Measurements from ENCODE around the gene IRF9.
"Not testable (repeated sequence)": the region's sequence is repeated elsewhere in the genome, so short reads cannot be mapped to it uniquely, and the experiment has no call there.

Gene IRF9

DNA sequence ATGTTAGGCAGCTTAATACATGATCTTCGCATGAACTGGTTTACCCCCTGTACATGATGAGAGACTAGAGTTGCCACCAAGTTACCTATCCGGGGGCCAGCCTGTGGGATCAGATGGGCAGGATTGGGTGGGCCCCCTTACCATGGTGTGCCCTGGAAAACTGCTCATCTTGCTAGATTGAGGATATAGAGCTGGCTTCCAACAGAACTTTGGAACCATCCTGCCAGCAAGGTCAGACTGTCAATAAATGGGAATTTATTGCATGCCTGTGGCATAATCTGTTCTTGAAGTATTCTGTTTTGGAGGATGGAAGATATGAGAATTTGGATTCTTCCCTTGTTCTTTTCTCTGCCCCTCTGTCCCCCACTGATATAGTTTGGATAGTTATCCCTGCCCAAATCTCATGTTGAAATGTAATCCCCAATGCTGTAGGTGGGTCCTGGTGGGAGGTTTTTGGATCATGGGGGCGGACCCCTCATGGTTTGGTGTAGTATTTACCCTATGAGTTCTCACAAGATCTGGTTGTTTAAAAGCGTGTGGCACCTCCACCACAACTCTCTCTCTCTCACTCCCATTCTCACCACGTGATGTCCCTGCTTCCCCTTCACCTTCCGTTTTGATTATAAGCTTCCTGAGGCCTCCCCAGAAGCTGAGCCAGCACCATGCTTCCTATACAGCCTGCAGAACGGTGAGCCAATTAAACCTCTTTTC, 37.9 kb downstream of the IRF9 start:
- no peak for DNase-seq (ENCODE audit: low read depth in 2 of 2)
- TF ChIP-seq, protein P1, sequence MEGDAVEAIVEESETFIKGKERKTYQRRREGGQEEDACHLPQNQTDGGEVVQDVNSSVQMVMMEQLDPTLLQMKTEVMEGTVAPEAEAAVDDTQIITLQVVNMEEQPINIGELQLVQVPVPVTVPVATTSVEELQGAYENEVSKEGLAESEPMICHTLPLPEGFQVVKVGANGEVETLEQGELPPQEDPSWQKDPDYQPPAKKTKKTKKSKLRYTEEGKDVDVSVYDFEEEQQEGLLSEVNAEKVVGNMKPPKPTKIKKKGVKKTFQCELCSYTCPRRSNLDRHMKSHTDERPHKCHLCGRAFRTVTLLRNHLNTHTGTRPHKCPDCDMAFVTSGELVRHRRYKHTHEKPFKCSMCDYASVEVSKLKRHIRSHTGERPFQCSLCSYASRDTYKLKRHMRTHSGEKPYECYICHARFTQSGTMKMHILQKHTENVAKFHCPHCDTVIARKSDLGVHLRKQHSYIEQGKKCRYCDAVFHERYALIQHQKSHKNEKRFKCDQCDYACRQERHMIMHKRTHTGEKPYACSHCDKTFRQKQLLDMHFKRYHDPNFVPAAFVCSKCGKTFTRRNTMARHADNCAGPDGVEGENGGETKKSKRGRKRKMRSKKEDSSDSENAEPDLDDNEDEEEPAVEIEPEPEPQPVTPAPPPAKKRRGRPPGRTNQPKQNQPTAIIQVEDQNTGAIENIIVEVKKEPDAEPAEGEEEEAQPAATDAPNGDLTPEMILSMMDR (IDR thresholded peaks at IDR 0.05; ENCODE audit: low read depth, low read length), result no peak
- H3K4me3 ChIP-seq (replicated peaks in 1 of 2; ENCODE audit: low read depth in 2 of 2, low read length in 2 of 2), result no peak overlapping the region

DNA sequence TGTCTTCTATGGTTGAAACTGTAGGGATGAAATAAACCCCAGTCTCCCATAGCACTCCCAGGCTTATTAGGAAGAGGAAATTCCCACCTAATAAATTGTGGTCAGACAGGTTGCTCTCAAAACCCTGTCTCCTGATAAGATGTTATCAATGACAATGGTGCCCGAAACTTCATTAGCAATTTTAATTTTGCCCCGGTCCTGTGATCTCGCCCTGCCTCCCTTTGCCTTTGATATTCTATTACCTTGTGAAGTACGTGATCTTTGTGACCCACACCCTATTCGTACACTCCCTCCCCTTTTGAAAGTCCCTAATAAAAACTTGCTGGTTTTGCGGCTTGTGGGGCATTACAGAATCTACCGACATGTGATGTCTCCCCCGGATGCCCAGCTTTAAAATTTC, 41.5 kb downstream of the IRF9 start:
- H3K4me3 ChIP-seq (replicated peaks in 1 of 2; ENCODE audit: low read depth in 2 of 2, low read length in 2 of 2); DNase-seq (ENCODE audit: low read depth in 2 of 2): not testable (repeated sequence)

DNA sequence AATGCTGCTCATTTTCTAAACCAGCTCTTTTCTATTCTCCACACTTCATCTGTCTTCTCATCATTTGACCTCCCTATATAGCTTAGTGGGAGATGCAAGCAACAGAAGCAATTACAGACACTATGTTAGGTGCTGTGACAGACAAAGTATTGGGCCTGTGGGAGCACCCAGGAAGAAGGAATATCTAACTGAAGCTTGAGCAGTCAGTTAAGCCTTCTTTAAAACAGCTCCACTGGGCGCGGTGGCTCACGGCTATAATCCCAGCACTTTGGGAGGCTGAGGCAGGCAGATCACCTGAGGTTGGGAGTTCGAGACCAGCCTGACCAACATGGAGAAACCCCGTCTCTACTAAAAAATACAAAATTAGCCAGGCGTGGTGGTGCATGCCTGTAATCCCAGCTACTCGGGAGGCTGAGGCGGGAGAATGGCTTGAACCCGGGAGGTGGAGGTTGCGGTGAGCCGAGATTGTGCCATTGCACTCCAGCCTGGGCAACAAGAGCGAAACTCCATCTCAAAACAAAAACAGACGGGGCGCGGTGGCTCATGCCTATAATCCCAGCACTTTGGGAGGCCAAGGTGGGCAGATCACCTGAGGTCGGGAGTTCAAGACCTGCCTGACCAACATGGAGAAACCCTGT, 42.3 kb downstream of the IRF9 start:
- not testable (repeated sequence) for DNase-seq (ENCODE audit: low read depth in 2 of 2); H3K4me3 ChIP-seq (replicated peaks in 1 of 2; ENCODE audit: low read depth in 2 of 2, low read length in 2 of 2)

DNA sequence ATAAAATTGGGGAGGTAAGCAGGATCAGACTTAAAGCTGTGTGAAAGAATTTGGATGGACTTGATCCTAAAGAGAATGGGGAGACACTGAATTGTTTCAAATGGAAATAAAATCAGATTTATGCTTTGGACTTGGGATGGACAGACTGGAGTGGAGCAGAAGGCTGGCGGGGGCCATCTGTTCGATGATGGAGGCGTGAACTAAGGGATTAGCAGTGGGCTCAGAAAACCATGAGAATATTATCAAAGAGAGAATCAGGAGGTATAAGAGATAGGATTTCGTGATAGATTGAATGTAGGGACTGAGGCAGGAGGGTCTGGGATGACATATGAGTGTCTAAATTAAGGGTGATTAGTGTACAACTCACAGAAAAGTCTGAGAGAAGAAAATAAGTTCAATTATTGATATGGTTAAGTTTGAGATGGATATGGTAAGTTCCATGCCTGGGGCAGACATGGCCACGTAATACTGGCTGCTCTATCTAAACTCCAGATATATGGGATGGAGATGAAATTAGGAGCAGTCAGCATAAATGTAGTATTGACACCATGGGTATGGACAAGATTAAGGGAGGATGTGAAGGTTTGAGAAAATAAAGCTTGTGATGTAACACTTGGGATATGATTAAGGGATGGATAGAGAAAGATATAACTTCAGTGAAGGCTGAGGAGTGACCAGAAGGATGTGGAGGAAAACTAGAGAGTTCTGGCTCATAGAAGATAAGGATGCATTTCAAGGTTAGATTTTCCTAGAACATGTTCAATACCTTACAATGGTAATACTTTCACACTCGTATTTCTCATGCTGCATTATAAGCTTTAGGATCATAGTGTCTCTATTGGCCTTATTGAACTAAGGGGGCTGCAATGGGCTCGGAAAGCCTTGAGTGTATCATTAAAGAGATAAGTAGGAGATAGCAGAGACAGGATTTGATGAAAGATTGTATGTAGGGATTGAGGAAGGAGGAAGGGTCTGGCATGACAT, 43.4 kb downstream of the IRF9 start:
- no peak for DNase-seq (ENCODE audit: low read depth in 2 of 2)
- TF ChIP-seq, protein P1 (IDR thresholded peaks at IDR 0.05; ENCODE audit: low read depth, low read length), result no peak

DNA sequence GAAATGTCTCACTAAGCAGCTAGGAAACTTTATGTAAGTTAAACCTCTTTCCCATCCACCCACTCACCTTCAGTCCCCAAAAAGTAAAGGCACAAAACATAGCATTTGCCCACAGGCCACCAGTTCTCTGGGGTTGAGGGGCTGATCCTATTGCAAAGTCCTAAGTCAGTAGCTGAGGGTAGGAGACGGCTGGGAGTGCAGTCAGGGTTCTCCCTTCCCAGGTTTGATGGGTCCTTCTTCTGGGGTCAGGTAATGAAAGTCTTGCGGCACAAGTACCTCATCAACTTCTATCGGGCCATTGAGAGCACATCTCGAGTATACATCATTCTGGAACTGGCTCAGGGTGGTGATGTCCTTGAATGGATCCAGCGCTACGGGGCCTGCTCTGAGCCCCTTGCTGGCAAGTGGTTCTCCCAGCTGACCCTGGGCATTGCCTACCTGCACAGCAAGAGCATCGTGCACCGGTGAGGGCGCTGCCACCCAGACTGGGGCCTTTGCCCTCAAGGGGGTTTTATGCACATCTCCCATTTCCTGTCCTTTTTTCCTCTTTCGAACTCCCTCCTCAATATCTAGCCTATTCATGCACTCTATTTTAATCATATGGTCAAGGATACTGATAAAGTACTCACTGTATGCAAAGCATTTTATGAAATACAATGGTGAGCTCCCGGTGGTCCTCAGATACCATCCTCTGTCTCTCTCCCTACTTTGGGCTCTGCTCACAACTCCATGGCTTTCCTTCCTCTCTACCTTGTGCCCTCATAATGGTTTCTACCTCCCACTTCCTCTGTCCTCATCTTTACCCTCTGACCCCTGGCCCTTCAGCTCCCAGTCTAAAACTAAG, 45.4 kb downstream of the IRF9 start:
- DNase-seq (ENCODE audit: low read depth in 2 of 2), result no peak
- TF ChIP-seq, protein P1 (IDR thresholded peaks at IDR 0.05; ENCODE audit: low read depth, low read length), result no peak
- H3K4me3 ChIP-seq (replicated peaks in 1 of 2; ENCODE audit: low read depth in 2 of 2, low read length in 2 of 2), result no peak overlapping the region

More for the DNA sequence above, 43.4 kb downstream of the IRF9 start:
- H3K4me3 ChIP-seq (replicated peaks in 1 of 2; ENCODE audit: low read depth in 2 of 2, low read length in 2 of 2), result no peak overlapping the region

DNA sequence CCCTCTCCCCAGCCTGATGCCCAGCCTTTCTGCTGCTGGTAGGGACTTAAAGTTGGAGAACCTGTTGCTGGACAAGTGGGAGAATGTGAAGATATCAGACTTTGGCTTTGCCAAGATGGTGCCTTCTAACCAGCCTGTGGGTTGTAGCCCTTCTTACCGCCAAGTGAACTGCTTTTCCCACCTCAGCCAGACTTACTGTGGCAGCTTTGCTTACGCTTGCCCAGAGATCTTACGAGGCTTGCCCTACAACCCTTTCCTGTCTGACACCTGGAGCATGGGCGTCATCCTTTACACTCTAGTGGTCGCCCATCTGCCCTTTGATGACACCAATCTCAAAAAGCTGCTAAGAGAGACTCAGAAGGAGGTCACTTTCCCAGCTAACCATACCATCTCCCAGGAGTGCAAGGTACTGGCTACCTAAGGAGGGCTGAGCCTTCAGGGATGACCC, 46.1 kb downstream of the IRF9 start:
- TF ChIP-seq, protein P1 (IDR thresholded peaks at IDR 0.05; ENCODE audit: low read depth, low read length), result no peak
- no peak for DNase-seq (ENCODE audit: low read depth in 2 of 2)

DNA sequence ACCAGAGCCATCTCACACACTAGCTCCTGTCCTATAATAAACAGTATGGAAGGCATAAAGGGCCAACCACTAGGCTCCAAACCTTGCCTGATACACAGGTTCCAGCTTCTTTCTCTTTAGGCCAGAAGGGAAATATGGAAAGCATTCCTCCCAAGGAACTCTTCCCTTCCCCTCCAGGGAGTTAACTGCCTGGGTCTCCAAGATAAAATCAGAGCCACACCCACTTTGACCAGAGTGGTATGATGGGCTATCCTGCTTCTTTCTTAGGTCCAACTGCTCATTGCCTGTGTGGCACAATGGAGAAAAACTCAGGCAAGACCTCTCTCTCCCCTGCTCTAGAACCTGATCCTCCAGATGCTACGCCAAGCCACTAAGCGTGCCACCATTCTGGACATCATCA, 46.6 kb downstream of the IRF9 start:
- TF ChIP-seq, protein P1 (IDR thresholded peaks at IDR 0.05; ENCODE audit: low read depth, low read length), result no peak
- no peak for DNase-seq (ENCODE audit: low read depth in 2 of 2)
- no peak overlapping the region for H3K4me3 ChIP-seq (replicated peaks in 1 of 2; ENCODE audit: low read depth in 2 of 2, low read length in 2 of 2)

More for the DNA sequence above, 46.1 kb downstream of the IRF9 start:
- H3K4me3 ChIP-seq (replicated peaks in 1 of 2; ENCODE audit: low read depth in 2 of 2, low read length in 2 of 2), result no peak overlapping the region

All from cardiac fibroblast (primary cell).